Prostate gland (tissue), 2 donors: ENCODE results near the gene KIZ. TPM values are rescaled to one million over a fixed set of nuclear protein-coding genes. Genes with fewer than 3 reads are reported as not detected.

ENCODE experiments used
- DNase-seq: peaks from one replicate; pipeline ENCODE4 v3.0.0-alpha.2; 2019; ENCODE audit warnings: low spot score
- H3K27ac ChIP-seq, 2 donors: fragments of 200-600 bp; sonication (generic); 2 replicates each; pipeline ENCODE4 v1.5.1; 2017 to 2019
- H3K27me3 ChIP-seq: fragments of 200-600 bp; sonication (generic); replicated peaks from 2 replicates; pipeline ENCODE4 v1.5.1; 2019; ENCODE audit not compliant: insufficient read depth
- H3K36me3 ChIP-seq, 2 donors: fragments of 200-600 bp; sonication (generic); 1 replicate in 1 of 2; 2 replicates in 1 of 2; pipeline versions ENCODE4 v1.5.1 to v1.8.1; 2017 to 2019
- H3K4me1 ChIP-seq: fragments of 200-600 bp; sonication (generic); replicated peaks from 2 replicates; pipeline ENCODE4 v1.5.1; 2019
- H3K4me3 ChIP-seq, 2 donors: fragments of 200-600 bp; sonication (generic); 2 replicates each; pipeline ENCODE4 v1.5.1; 2017 to 2019
- H3K9me3 ChIP-seq: fragments of 200-600 bp; sonication (generic); 2 replicates; pipeline ENCODE4 v1.5.1; 2017
- POLR2A ChIP-seq: fragments of 450-650 bp; IDR thresholded peaks from one replicate; pipeline ENCODE4 v1.6.1; 2016; ENCODE audit warnings: antibody characterized with exemption, mild to moderate bottlenecking
- POLR2AphosphoS5 ChIP-seq: sonication (generic); formaldehyde crosslinking; IDR thresholded peaks from one replicate; pipeline ENCODE4 v1.6.1; 2017; ENCODE audit warnings: antibody characterized with exemption
- WGBS: methylation state at CpG from one replicate; pipeline ENCODE4 v1.1.5; 2018; 5-methylcytosine and 5-hydroxymethylcytosine counted together
- intact Hi-C: fragments of 100-400 bp; cut with DNase I; formaldehyde crosslinking; loops from one replicate; pipeline ENCODE4 v1.14.2; 2022
- total RNA-seq, 2 donors: library from RNA; depleted of rRNA; stranded (reverse); fragments of >200 nt; gene quantifications; one replicate each; pipeline ENCODE4 v1.1.0, GENCODE V29; 2016
- TF ChIP-seq, protein P1 (sequence below), 4 experiments: fragments of 200-600 bp in 2 of 4; fragments of 450-650 bp in 2 of 4; sonication (generic) in 2 of 4; IDR thresholded peaks; 1 replicate in 3 of 4; 2 replicates in 1 of 4; pipeline ENCODE4 v1.5.1; 2016 to 2019; ENCODE audit warnings: antibody characterized with exemption in 4 of 4, mild to moderate bottlenecking in 2 of 4, moderate library complexity in 2 of 4

The KIZ gene
- total RNA-seq, 2 donors from 2014 or later: 39.9 to 41.0 TPM

DNA sequence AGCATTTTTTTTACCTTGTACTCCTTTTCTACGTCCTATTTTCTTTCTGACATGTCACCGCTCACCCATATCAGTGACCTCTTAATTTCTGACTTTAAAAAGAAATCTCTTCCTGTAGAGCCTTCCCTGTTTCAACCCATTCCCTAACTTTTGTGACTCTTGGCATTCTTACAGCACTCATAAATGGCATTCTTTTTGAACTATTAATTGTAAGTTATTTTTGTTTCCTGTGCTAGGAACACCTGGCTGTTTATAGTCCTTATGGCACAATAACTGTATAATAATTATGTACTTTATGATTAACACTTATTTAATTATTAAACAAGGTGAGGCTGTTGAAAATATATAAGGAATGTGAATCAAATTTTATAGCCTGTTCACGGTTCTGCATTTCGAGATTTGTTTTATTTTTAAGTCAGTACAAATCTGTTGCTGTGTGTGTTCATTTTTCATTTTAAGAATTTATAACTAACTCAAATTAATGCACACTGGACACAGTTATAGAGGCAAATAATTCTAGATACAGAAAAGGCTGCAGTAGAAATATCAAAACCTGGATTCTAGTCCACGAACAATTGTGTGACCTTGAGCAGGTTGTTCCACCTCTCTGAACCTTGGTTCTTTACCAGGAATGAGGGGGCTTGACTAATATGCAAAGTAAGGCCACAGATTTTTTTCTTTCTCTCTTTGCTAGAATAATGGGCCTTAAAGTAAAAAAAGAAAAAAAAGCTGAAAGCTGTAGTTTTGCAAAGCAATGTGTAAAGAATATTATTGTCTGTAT lies 1.5 kb downstream of the KIZ start:
- no peak for DNase-seq
- H3K27me3 ChIP-seq: no peaks in the 10 kb centered on the region
- H3K4me3 ChIP-seq: no peak overlapping the region
- intact Hi-C loops: loop anchor here (10.0 kb wide), 1 partner anchor 263 kb away; no protein-coding TSS in a partner anchor
- 64% methylated on average over 5 of the region's 5 CpGs for WGBS
- TF ChIP-seq, protein P1, sequence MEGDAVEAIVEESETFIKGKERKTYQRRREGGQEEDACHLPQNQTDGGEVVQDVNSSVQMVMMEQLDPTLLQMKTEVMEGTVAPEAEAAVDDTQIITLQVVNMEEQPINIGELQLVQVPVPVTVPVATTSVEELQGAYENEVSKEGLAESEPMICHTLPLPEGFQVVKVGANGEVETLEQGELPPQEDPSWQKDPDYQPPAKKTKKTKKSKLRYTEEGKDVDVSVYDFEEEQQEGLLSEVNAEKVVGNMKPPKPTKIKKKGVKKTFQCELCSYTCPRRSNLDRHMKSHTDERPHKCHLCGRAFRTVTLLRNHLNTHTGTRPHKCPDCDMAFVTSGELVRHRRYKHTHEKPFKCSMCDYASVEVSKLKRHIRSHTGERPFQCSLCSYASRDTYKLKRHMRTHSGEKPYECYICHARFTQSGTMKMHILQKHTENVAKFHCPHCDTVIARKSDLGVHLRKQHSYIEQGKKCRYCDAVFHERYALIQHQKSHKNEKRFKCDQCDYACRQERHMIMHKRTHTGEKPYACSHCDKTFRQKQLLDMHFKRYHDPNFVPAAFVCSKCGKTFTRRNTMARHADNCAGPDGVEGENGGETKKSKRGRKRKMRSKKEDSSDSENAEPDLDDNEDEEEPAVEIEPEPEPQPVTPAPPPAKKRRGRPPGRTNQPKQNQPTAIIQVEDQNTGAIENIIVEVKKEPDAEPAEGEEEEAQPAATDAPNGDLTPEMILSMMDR (IDR thresholded peaks at IDR 0.05): no peak
- TF ChIP-seq POLR2AphosphoS5 (no peak), POLR2A (no peak)
- no peaks in the 10 kb centered on the region for H3K36me3 ChIP-seq
- H3K4me1 ChIP-seq: no peaks in the 10 kb centered on the region
- no peaks in the 10 kb centered on the region for H3K9me3 ChIP-seq
- H3K27ac ChIP-seq: no peak overlapping the region

DNA sequence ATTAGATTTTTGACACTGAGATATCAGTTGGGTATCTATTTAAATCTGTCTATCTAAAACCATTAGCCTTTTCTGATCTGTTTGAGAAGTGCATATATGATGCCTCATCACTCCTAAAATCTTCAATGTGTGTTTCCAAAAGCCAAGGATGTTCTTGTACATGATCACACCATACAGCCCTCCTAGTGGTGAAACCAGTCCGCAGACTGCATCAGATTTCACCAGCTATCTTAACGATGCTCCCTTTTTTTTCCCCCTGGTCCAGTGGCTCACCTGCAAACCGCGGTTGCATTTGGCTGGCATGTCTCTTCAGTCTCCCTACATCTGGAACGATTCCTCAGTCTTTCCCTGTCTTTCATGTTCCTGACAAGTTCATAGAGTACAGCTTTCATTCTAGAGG lies 4.0 kb downstream of the KIZ start:
- intact Hi-C loops: loop anchor here (10.0 kb wide), 1 partner anchor 265 kb away; no protein-coding TSS in a partner anchor
- 68% methylated on average over 5 of the region's 5 CpGs for WGBS
- no peak for TF ChIP-seq POLR2AphosphoS5
- no peak for TF ChIP-seq POLR2A
- TF ChIP-seq, protein P1 (IDR thresholded peaks at IDR 0.05): no peak
- DNase-seq: no peak
- Histone ChIP-seq H3K27ac (no peak overlapping the region), H3K36me3 (no peaks in the 10 kb centered on the region), H3K27me3 (no peaks in the 10 kb centered on the region), H3K4me3 (no peak overlapping the region), H3K4me1 (no peaks in the 10 kb centered on the region), H3K9me3 (no peaks in the 10 kb centered on the region)

DNA sequence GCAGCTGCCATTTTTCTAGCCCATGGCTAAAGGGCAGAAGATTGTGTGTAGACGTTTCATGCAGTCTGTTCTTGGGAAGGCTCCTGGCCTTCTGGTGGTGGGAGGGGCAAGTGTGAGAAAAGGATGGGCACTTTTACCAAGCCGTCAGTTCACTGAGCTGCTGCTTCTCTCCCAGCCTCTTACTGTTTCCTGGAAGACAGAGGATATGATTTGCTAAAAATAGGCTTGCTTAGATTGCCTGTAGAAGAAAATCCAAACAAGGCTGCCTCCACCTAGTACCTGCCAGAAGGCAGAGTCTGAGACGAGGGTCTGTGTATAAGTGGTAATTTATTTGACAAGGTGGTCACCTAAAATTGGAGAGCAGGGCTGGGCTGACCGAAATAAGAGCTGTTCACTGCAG lies 7.5 kb downstream of the KIZ start:
- H3K36me3 ChIP-seq: no peaks in the 10 kb centered on the region
- 78% methylated on average over 4 of the region's 4 CpGs for WGBS
- H3K9me3 ChIP-seq: no peaks in the 10 kb centered on the region
- H3K27me3 ChIP-seq: no peaks in the 10 kb centered on the region
- no peak overlapping the region for H3K27ac ChIP-seq
- intact Hi-C loops: no loop called here
- no peaks in the 10 kb centered on the region for H3K4me1 ChIP-seq
- no peak for TF ChIP-seq POLR2A
- no peak overlapping the region for H3K4me3 ChIP-seq
- no peak for DNase-seq

DNA sequence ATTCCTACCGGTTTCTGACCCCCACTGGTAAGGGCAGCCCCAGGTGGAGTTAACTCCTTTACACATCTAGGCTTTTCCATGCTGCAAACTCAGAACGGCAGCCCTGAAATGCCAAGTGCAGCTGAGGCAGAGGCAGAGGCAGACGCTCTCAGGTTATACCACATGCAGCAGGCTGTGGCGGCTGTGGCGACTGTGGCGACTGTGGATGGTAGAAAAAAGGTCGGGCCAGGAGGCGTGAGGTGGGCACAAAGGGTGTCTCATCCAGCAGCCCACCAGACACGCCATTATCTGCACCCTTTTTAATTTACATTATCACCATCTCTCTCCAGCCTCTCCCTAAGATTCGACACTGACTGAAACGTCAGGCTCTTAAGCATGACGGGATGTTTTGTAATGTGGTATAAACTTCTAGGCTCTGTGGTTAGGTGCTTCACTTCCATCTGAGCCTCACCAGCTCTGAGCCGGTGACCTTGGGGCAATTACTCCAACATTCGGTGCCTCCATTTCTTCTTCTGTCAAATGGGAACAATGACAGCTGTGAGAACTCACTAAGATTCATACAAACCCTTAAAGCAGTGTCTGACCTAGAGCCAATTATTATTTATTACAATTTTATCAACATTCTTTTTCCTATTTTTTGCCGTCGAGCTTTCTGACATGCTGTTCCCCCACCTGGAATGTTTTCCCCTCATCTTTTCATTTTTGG lies 8.2 kb downstream of the KIZ start:
- TF ChIP-seq, protein P1 (IDR thresholded peaks at IDR 0.05): no peak
- Histone ChIP-seq H3K27me3 (no peaks in the 10 kb centered on the region), H3K36me3 (no peaks in the 10 kb centered on the region), H3K27ac (no peak overlapping the region), H3K9me3 (no peaks in the 10 kb centered on the region), H3K4me3 (no peak overlapping the region), H3K4me1 (no peaks in the 10 kb centered on the region)
- no peak for DNase-seq
- 94% methylated on average over 16 of the region's 16 CpGs for WGBS
- intact Hi-C loops: no loop called here

DNA sequence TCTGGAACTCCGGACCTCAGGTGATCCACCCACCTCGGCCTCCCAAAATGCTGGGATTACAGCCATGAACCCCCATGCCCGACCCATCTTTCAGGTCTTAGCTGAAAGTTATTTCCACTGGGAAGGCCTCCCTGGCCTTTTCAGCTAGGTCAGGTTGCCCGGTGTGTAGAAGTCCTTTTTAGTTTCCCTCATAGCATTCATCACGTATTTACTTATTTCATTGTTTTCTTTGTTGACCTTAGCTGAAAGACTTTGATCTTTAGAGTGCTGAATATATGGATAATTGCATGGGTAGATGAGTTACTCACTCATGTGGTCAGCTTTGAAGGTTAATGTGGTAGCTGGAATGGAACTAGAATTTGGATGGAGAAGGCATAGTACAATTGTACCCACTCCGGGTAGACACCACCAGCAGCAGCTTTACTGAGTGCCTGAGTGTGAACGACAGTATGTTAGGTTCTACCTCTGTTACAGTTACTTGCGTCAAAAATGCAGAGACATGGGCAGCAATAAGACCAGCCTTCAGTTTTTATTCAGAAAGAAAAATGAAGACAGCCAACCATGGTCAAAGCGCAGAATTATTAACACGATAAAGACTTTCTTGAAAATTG lies 9.1 kb downstream of the KIZ start:
- 87% methylated on average over 10 of the region's 10 CpGs for WGBS
- H3K27me3 ChIP-seq: no peaks in the 10 kb centered on the region
- no peak overlapping the region for H3K27ac ChIP-seq
- no peak for DNase-seq
- H3K4me3 ChIP-seq: no peak overlapping the region
- TF ChIP-seq POLR2AphosphoS5: no peak
- TF ChIP-seq POLR2A: no peak
- TF ChIP-seq, protein P1 (IDR thresholded peaks at IDR 0.05): no peak
- no peaks in the 10 kb centered on the region for H3K9me3 ChIP-seq
- H3K4me1 ChIP-seq: no peaks in the 10 kb centered on the region
- intact Hi-C loops: no loop called here
- H3K36me3 ChIP-seq: no peaks in the 10 kb centered on the region
